Activated CD4-positive, alpha-beta memory T cell treated with anti-CD3 and anti-CD28 coated beads for 36 hours (primary cell): Measurements from ENCODE around the gene RASSF5. TPM values are rescaled to one million over a fixed set of nuclear protein-coding genes. Genes with fewer than 3 reads are reported as not detected.

Source experiments
- CTCF ChIA-PET: fragments of 350-600 bp; sonication (Branson Sonifier 250); formaldehyde crosslinking; loops from one replicate; lab custom pipeline; 2021; ENCODE audit warnings: antibody characterized with exemption, inconsistent platforms; lab: Charles Lee
- POLR2A ChIA-PET: fragments of 350-600 bp; sonication (Branson Sonifier 250); formaldehyde crosslinking; loops from one replicate; lab custom pipeline; 2021; ENCODE audit warnings: antibody characterized with exemption; lab: Charles Lee
- DNase-seq: peaks from one replicate; pipeline ENCODE4 v3.0.0-alpha.2; 2020
- H3K27ac Mint-ChIP-seq: one replicate; pipeline ENCODE4 v1.8.0; 2021; ENCODE audit warnings: mixed read lengths
- H3K27me3 Mint-ChIP-seq: one replicate; pipeline ENCODE4 v1.8.0; 2021; ENCODE audit warnings: mixed read lengths
- H3K36me3 Mint-ChIP-seq: one replicate; pipeline ENCODE4 v1.8.0; 2021; ENCODE audit warnings: mixed read lengths
- H3K4me1 Mint-ChIP-seq: one replicate; pipeline ENCODE4 v1.8.0; 2021; ENCODE audit warnings: low read depth, mixed read lengths
- H3K4me3 Mint-ChIP-seq: one replicate; pipeline ENCODE4 v1.8.0; 2021; ENCODE audit warnings: mild to moderate bottlenecking, mixed read lengths
- H3K9me3 Mint-ChIP-seq: one replicate; pipeline ENCODE4 v1.8.0; 2021; ENCODE audit warnings: mixed read lengths
- intact Hi-C: fragments of 100-400 bp; cut with micrococcal nuclease; formaldehyde crosslinking; loops from one replicate; pipeline ENCODE4 v1.15.1; 2023
- total RNA-seq, 2 experiments: library from RNA; stranded (reverse); gene quantifications; one replicate each; pipeline ENCODE4 v1.2.3, GENCODE V29; 2021

The RASSF5 gene
- total RNA-seq, 2 experiments from 2014 or later, result 203 TPM

GRCh38 chr1:206497774-206498173 lies 9.6 kb upstream of the RASSF5 start:
- ChIA-PET POLR2A (interaction anchor here (0.9 kb wide), 1 partner anchor 137 kb away, joined by 3 read pairs; the partner anchor contains the start of gene DYRK3), CTCF (interaction anchor here (1.9 to 5.9 kb wide), 4 partner anchors 9 to 167 kb away, joined by 5 to 28 read pairs (median 8); partner anchors contain the start of gene RASSF5)
- no peaks in the 10 kb centered on the region for H3K9me3 Mint-ChIP-seq
- DNase-seq, result no peak
- H3K36me3 Mint-ChIP-seq, result peaks cover 2% of the 10 kb centered on the region
- H3K27me3 Mint-ChIP-seq, result no peaks in the 10 kb centered on the region
- H3K4me1 Mint-ChIP-seq, result peaks cover 17% of the 10 kb centered on the region
- intact Hi-C loops, result no loop called here
- no peak overlapping the region for H3K27ac Mint-ChIP-seq
- no peak overlapping the region for H3K4me3 Mint-ChIP-seq

DNA sequence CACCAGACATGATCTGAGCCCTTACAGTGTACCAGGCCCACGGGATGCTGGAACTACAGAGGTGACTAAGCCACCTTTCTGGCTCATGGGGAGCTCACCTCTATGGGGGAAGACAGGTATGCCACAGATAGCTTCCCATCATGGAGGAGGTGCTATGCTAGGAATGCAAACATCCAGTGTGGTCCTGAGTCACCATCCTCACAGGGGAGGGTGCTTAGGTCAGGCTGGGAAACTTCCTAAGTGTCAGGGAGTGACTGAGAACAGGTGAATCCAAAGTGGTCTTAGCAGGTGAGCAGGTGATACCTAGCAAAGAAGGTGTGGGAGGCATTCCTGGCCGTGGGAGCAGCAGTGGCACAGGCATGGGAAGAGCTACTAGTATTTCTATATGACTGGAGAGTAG lies 8.6 kb upstream of the RASSF5 start:
- intact Hi-C loops, result no loop called here
- ChIA-PET CTCF (interaction anchor here (1.1 to 5.9 kb wide), 6 partner anchors 8 to 166 kb away, joined by 3 to 28 read pairs (median 6); no protein-coding TSS in a partner anchor), POLR2A (interaction anchor here (0.9 kb wide), 1 partner anchor 137 kb away, joined by 3 read pairs; the partner anchor contains the start of gene DYRK3)
- DNase-seq, result no peak
- no peak overlapping the region for H3K4me3 Mint-ChIP-seq
- H3K27me3 Mint-ChIP-seq, result no peaks in the 10 kb centered on the region
- no peaks in the 10 kb centered on the region for H3K36me3 Mint-ChIP-seq
- H3K9me3 Mint-ChIP-seq, result no peaks in the 10 kb centered on the region
- peak overlapping the region; percentile 25 for H3K27ac Mint-ChIP-seq
- H3K4me1 Mint-ChIP-seq, result peaks cover 27% of the 10 kb centered on the region

- ChIA-PET POLR2A (interaction anchor here (1.5 kb wide), 1 partner anchor 27 kb away, joined by 3 read pairs; no protein-coding TSS in a partner anchor), CTCF (interaction anchor here (0.7 to 5.9 kb wide), 3 partner anchors 10 to 159 kb away, joined by 4 to 28 read pairs (median 19); no protein-coding TSS in a partner anchor)
- no peaks in the 10 kb centered on the region for H3K9me3 Mint-ChIP-seq
- H3K27me3 Mint-ChIP-seq, result peaks cover 2% of the 10 kb centered on the region
- DNase-seq, result no peak
- H3K36me3 Mint-ChIP-seq, result no peaks in the 10 kb centered on the region
- H3K4me3 Mint-ChIP-seq, result no peak overlapping the region
- no peak overlapping the region for H3K27ac Mint-ChIP-seq
- intact Hi-C loops, result loop anchor here (10.0 kb wide), 1 partner anchor 395 kb away; the partner anchor contains the start of gene IL24
- peaks cover 40% of the 10 kb centered on the region for H3K4me1 Mint-ChIP-seq
These were observed 7.3 kb upstream of the RASSF5 start for GRCh38 chr1:206500046-206500445.

GRCh38 chr1:206501881-206502280 lies 5.5 kb upstream of the RASSF5 start:
- Mint-ChIP-seq H3K4me1 (peaks cover 49% of the 10 kb centered on the region), H3K27me3 (peaks cover 4% of the 10 kb centered on the region), H3K27ac (no peak overlapping the region), H3K9me3 (no peaks in the 10 kb centered on the region), H3K36me3 (no peaks in the 10 kb centered on the region), H3K4me3 (no peak overlapping the region)
- POLR2A ChIA-PET, result no interaction called here
- CTCF ChIA-PET, result interaction anchor here (1.2 to 3.4 kb wide), 4 partner anchors 11 to 82 kb away, joined by 3 to 17 read pairs (median 6); no protein-coding TSS in a partner anchor
- intact Hi-C loops, result loop anchor here (10.0 kb wide), 1 partner anchor 393 kb away; the partner anchor contains the start of gene IL24
- DNase-seq, result no peak

GRCh38 chr1:206502403-206502802 lies 4.9 kb upstream of the RASSF5 start:
- H3K9me3 Mint-ChIP-seq, result no peaks in the 10 kb centered on the region
- no peak overlapping the region for H3K4me3 Mint-ChIP-seq
- POLR2A ChIA-PET, result no interaction called here
- peaks cover 49% of the 10 kb centered on the region for H3K4me1 Mint-ChIP-seq
- H3K27me3 Mint-ChIP-seq, result peaks cover 4% of the 10 kb centered on the region
- intact Hi-C loops, result loop anchor here (10.0 kb wide), 1 partner anchor 392 kb away; the partner anchor contains the start of gene IL24
- no peak for DNase-seq
- H3K27ac Mint-ChIP-seq, result no peak overlapping the region
- CTCF ChIA-PET, result interaction anchor here (1.2 to 3.4 kb wide), 4 partner anchors 12 to 81 kb away, joined by 3 to 17 read pairs (median 10); no protein-coding TSS in a partner anchor
- no peaks in the 10 kb centered on the region for H3K36me3 Mint-ChIP-seq

DNA sequence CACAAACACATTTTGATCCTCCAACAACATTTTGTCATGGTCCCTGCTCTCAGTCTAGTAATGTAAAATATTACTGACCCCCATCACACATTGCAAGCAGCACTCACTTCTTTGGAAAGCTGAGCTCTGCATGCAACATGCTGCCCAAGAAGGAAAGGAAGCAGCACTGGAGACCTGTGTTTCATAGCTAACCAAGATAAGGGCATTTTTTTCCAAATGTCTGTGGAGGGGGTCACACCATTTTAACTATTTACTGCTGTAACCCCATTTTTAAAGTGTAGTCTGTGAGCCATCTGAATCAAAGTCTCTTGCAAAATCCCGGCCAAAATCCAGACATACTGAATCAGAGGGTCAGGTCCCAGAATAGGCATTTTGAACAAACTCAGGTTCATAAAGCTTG lies 4.5 kb upstream of the RASSF5 start:
- POLR2A ChIA-PET, result no interaction called here
- intact Hi-C loops, result loop anchor here (10.0 kb wide), 1 partner anchor 392 kb away; the partner anchor contains the start of gene IL24
- Mint-ChIP-seq H3K27ac (no peak overlapping the region), H3K36me3 (no peaks in the 10 kb centered on the region), H3K4me1 (peaks cover 49% of the 10 kb centered on the region), H3K4me3 (no peak overlapping the region), H3K27me3 (peaks cover 4% of the 10 kb centered on the region), H3K9me3 (no peaks in the 10 kb centered on the region)
- CTCF ChIA-PET, result interaction anchor here (1.2 to 3.4 kb wide), 6 partner anchors 24 to 161 kb away, joined by 3 to 17 read pairs (median 9); no protein-coding TSS in a partner anchor
- no peak for DNase-seq

- Mint-ChIP-seq H3K27ac (peak overlapping the region; percentile 29), H3K4me1 (peaks cover 54% of the 10 kb centered on the region), H3K4me3 (no peak overlapping the region), H3K36me3 (no peaks in the 10 kb centered on the region), H3K27me3 (peaks cover 10% of the 10 kb centered on the region), H3K9me3 (no peaks in the 10 kb centered on the region)
- intact Hi-C loops, result loop anchor here (1.0 to 10.0 kb wide), 5 partner anchors 49 to 391 kb away; partner anchors contain the start of gene IL24
- peak; percentile 81 for DNase-seq
- CTCF ChIA-PET, result interaction anchor here (0.7 to 3.4 kb wide), 9 partner anchors 13 to 160 kb away, joined by 3 to 17 read pairs (median 7); no protein-coding TSS in a partner anchor
- POLR2A ChIA-PET, result interaction anchor here (0.6 to 0.9 kb wide), 2 partner anchors 74 to 88 kb away, joined by 3 read pairs; no protein-coding TSS in a partner anchor
These were observed 3.6 kb upstream of the RASSF5 start for GRCh38 chr1:206503591-206504362.

DNA sequence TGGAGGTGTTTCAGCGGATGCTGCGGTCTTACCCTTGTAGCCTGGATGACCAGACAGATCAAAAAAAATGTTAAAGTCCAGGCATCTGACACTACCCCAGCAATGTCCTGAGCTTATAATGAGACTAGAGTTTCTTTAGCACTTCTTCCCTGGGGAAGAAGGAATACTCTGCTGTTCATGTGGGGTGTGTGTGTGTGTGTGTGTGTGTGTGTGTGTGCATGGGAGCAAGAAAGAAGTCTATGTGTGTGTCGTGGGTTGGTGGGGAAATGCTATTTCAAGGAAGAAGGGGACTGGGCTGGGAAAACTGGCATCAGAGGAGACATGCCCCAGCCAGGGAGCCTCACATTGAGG lies 3.0 kb upstream of the RASSF5 start:
- CTCF ChIA-PET, result interaction anchor here (1.2 to 3.4 kb wide), 5 partner anchors 14 to 155 kb away, joined by 3 to 17 read pairs (median 7); no protein-coding TSS in a partner anchor
- Mint-ChIP-seq H3K4me1 (peaks cover 54% of the 10 kb centered on the region), H3K27ac (peak overlapping the region; percentile 29), H3K4me3 (no peak overlapping the region), H3K36me3 (no peaks in the 10 kb centered on the region), H3K27me3 (peaks cover 15% of the 10 kb centered on the region), H3K9me3 (no peaks in the 10 kb centered on the region)
- DNase-seq, result no peak
- intact Hi-C loops, result loop anchor here (1.0 to 10.0 kb wide), 5 partner anchors 48 to 390 kb away; partner anchors contain the start of gene IL24
- POLR2A ChIA-PET, result no interaction called here

DNA sequence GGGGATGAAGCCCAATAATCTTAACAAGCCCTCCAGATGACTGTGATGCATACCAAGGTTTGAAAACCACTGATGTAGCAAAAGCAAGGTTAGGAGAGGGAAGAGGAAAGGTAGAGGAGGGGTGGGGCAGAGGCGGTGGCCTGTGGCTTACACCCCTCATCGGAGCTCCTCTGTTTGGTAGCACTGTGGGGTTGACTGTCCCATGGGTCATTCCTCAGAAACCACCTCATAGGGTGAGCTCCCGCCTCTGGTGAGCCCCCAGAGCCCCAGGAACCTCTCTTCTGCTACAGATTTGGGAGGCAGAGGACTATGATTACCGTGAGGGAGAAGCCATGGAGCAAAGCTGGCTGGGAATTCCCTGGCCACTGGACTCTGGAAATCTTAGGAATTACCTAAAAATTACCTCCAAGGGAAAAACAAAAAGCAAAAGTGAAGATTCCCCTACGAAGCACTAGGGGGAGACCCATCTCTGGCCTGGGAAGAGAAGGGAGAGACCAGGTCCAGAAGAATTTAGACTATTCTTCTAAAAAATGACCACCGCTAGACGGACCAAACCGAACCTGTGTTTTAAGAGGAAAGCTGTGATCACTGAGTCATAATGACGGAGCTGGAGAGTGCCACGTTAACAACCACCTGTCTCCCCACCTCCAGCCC lies 1.5 kb upstream of the RASSF5 start:
- POLR2A ChIA-PET, result interaction anchor here (0.7 to 1.9 kb wide), 4 partner anchors 10 to 57 kb away, joined by 3 to 5 read pairs (median 4); no protein-coding TSS in a partner anchor
- intact Hi-C loops, result loop anchor here (2.0 to 10.0 kb wide), 3 partner anchors 35 to 389 kb away; partner anchors contain the start of genes IKBKE, IL24 and MAPKAPK2
- H3K27ac Mint-ChIP-seq, result no peak overlapping the region
- CTCF ChIA-PET, result interaction anchor here (0.7 to 2.6 kb wide), 14 partner anchors 9 to 194 kb away, joined by 3 to 10 read pairs (median 4); no protein-coding TSS in a partner anchor
- no peaks in the 10 kb centered on the region for H3K9me3 Mint-ChIP-seq
- DNase-seq, result no peak
- no peaks in the 10 kb centered on the region for H3K36me3 Mint-ChIP-seq
- H3K4me1 Mint-ChIP-seq, result peaks cover 54% of the 10 kb centered on the region
- H3K4me3 Mint-ChIP-seq, result peak overlapping the region; percentile 4
- peaks cover 23% of the 10 kb centered on the region for H3K27me3 Mint-ChIP-seq

DNA sequence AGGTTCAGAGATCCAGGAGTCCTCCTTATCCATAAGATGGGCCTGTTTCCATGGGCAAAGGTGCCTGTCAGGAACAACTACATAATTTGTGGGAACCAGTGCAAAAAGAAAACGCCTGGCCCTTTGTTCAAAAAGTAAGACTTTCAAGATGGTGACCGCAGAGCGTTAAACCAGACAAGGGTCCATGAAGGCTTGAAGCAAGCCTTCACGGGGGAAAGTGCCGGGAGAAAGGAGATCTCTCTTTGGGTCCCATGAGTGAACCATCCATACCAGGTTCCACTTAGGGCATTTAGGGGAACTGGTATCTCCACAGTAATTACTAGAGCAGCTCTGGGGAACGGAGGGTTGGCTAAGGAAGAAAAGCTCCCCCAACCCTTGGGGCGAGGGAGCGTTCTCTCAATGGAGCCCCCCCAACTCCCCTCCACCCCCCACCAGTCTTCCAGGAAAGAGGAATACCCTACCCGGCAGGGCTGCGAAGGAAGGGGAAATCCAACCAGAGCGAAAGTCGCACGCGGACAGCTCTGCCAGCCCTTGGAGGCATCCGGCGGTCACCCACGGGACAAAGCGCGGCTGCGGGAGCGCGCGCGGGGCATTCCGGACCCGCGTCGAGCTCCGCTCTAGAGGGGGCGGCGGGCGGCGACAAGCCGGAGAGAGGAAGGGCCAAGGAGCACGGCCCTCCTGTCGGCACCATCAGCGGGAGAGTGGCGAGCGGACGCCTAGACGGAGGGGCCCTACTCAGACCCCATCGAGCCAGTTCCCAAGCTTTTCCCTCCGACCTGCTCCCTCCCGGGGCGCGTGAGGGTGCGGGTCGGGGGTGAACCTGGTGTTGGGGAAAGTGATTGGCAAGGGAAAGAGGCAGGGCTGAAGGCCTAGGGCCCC lies 687 bp upstream of the RASSF5 start:
- Mint-ChIP-seq H3K36me3 (no peaks in the 10 kb centered on the region), H3K4me1 (peaks cover 52% of the 10 kb centered on the region), H3K4me3 (peak overlapping the region; percentile 71), H3K9me3 (no peaks in the 10 kb centered on the region), H3K27me3 (peaks cover 25% of the 10 kb centered on the region), H3K27ac (peak overlapping the region; percentile 30)
- peak; percentile 50 for DNase-seq
- intact Hi-C loops, result loop anchor here (2.0 to 10.0 kb wide), 3 partner anchors 36 to 388 kb away; partner anchors contain the start of genes IKBKE, IL24 and MAPKAPK2
- ChIA-PET CTCF (interaction anchor here (0.7 to 2.6 kb wide), 24 partner anchors 10 to 288 kb away, joined by 3 to 10 read pairs (median 4); partner anchors contain the start of gene IKBKE), POLR2A (interaction anchor here (0.7 to 1.9 kb wide), 8 partner anchors 9 to 156 kb away, joined by 3 to 5 read pairs (median 3); no protein-coding TSS in a partner anchor)
